C4-2B (cell line): Measurements from ENCODE around the gene TSSC4.

Experiments used
- H3K27ac ChIP-seq: fragments of 450-650 bp; 2 replicates; pipeline ENCODE4 v1.5.1; 2017
- CTCF ChIP-seq: fragments of 450-650 bp; conservative IDR thresholded peaks from 2 replicates; pipeline ENCODE4 v1.5.1; 2017; ENCODE audit warnings: mild to moderate bottlenecking
- ZFX ChIP-seq: fragments of 450-650 bp; IDR thresholded peaks from 2 replicates; pipeline ENCODE4 v1.6.1; 2017

The TSSC4 gene

GRCh38 chr11:2451916-2452315 is 51.4 kb downstream of the TSSC4 start:
- TF ChIP-seq CTCF (no peak), ZFX (no peak)
- no peak overlapping the region for H3K27ac ChIP-seq

- H3K27ac ChIP-seq, result no peak overlapping the region
- TF ChIP-seq ZFX (no peak), CTCF (no peak)
Measured at GRCh38 chr11:2452321-2453012, 51.9 kb downstream of the TSSC4 start.

- TF ChIP-seq ZFX (no peak), CTCF (no peak)
Measured at GRCh38 chr11:2453436-2453835, 52.9 kb downstream of the TSSC4 start.

More at GRCh38 chr11:2453436-2453835, 52.9 kb downstream of the TSSC4 start:
- H3K27ac ChIP-seq, result no peak overlapping the region
